ENCODE data around the gene CHST2.

GRCh38 chr3:143138953-143139352 lies 19.4 kb downstream of the CHST2 start:
- TF ChIP-seq POLR2A (IDR thresholded peaks at IDR 0.05) (no peak), POLR2AphosphoS5 (IDR thresholded peaks at IDR 0.05) (no peak), CTCF (IDR thresholded peaks at IDR 0.05) (no peak), EP300 (IDR thresholded peaks at IDR 0.05) (no peak)

All from gastroesophageal sphincter (tissue), 3 donors.